Colonic mucosa (tissue), 4 donors: Measurements from ENCODE around the gene PALB2. TPM values are rescaled to one million over a fixed set of nuclear protein-coding genes. Genes with fewer than 3 reads are reported as not detected.
A peak's percentile ranks its signal among the peaks of the same experiment; 100 is the strongest.

Experiments used
- DNase-seq: peaks from one replicate; pipeline ENCODE4 v3.0.0-alpha.2; 2020
- H3K27ac ChIP-seq: fragments of 200-600 bp; one replicate; pipeline ENCODE4 v1.8.0; 2021
- H3K27me3 ChIP-seq: fragments of 200-600 bp; one replicate; pipeline ENCODE4 v1.8.0; 2021
- H3K36me3 ChIP-seq: fragments of 200-600 bp; one replicate; pipeline ENCODE4 v1.8.0; 2021
- H3K4me1 ChIP-seq: fragments of 200-600 bp; one replicate; pipeline ENCODE4 v1.8.0; 2021; ENCODE audit warnings: mild to moderate bottlenecking
- H3K4me3 ChIP-seq: fragments of 200-600 bp; one replicate; pipeline ENCODE4 v1.8.0; 2021
- H3K9ac ChIP-seq, 2 donors: one replicate each; pipeline ENCODE4 v1.7.0; 2013; ENCODE audit warnings: control low read depth in 2 of 2, low read depth in 2 of 2, low read length in 2 of 2
- H3K9me3 ChIP-seq: fragments of 200-600 bp; one replicate; pipeline ENCODE4 v1.8.0; 2021
- CTCF ChIP-seq: fragments of 200-600 bp; IDR thresholded peaks from one replicate; pipeline ENCODE4 v1.8.0; 2022; ENCODE audit warnings: antibody characterized with exemption, mild to moderate bottlenecking
- intact Hi-C: fragments of 100-400 bp; cut with DNase I; formaldehyde crosslinking; loops from one replicate; pipeline ENCODE4 v1.14.1; 2022
- total RNA-seq, 2 donors: library from RNA; stranded (reverse); fragmentation: NEBNext Ultra II Directional in 1 of 2; extraction: Animal tissue kit (Norgen Biotek cat#: 25700) in 1 of 2; gene quantifications; one replicate each; pipeline ENCODE4 v1.2.1, GENCODE V29; 2021
- donor health status: healthy.
- donor health status: DM: no; HTN: no; CAD: no.
- donor health status: DM: no; HTN: no; CAD: no.

The PALB2 gene
- total RNA-seq, 2 donors from 2014 or later = 8.2 to 13.3 TPM

- Histone ChIP-seq H3K36me3 (no peaks in the 10 kb centered on the region), H3K27me3 (no peaks in the 10 kb centered on the region), H3K4me1 (peaks cover 4% of the 10 kb centered on the region), H3K27ac (peak within 1 kb of the TSS; percentile 60), H3K9ac (peak within 1 kb of the TSS; percentile 64 to 95), H3K4me3 (peak within 1 kb of the TSS; percentile 96), H3K9me3 (no peaks in the 10 kb centered on the region)
- intact Hi-C loops = no loop called here
- peak; percentile 94 for DNase-seq
- peak; percentile 100 for TF ChIP-seq CTCF
These were observed 45.0 kb downstream of the PALB2 start, which contains the start of gene NDUFAB1 for GRCh38 chr16:23595951-23596720. Gene NDUFAB1 (minus strand): TSS chr16:23596316. CDS start chr16:23596290, 26 bp downstream.

GRCh38 chr16:23595246-23595950 lies 45.7 kb downstream of the PALB2 start:
- Histone ChIP-seq H3K27me3 (no peaks in the 10 kb centered on the region), H3K4me3 (peak overlapping the region; percentile 96), H3K9me3 (no peaks in the 10 kb centered on the region), H3K36me3 (no peaks in the 10 kb centered on the region), H3K27ac (peak overlapping the region; percentile 60), H3K4me1 (peaks cover 4% of the 10 kb centered on the region), H3K9ac (peak overlapping the region; percentile 64 to 95)
- TF ChIP-seq CTCF = no peak
- DNase-seq = peak; percentile 48
- intact Hi-C loops = no loop called here

GRCh38 chr16:23594186-23594585 lies 46.9 kb downstream of the PALB2 start:
- H3K27ac ChIP-seq = no peak overlapping the region

GRCh38 chr16:23590181-23590580 lies 50.9 kb downstream of the PALB2 start:
- Histone ChIP-seq H3K9ac (no peak overlapping the region), H3K27ac (no peak overlapping the region), H3K4me3 (no peak overlapping the region), H3K9me3 (no peaks in the 10 kb centered on the region), H3K27me3 (no peaks in the 10 kb centered on the region), H3K4me1 (peaks cover 2% of the 10 kb centered on the region), H3K36me3 (peaks cover 18% of the 10 kb centered on the region)
- DNase-seq = no peak
- intact Hi-C loops = no loop called here
- TF ChIP-seq CTCF = no peak

More at GRCh38 chr16:23594186-23594585, 46.9 kb downstream of the PALB2 start:
- Histone ChIP-seq H3K9ac (no peak overlapping the region), H3K36me3 (peaks cover 5% of the 10 kb centered on the region), H3K9me3 (no peaks in the 10 kb centered on the region), H3K4me3 (no peak overlapping the region), H3K27me3 (no peaks in the 10 kb centered on the region), H3K4me1 (peaks cover 4% of the 10 kb centered on the region)
- no peak for TF ChIP-seq CTCF
- DNase-seq = no peak
- intact Hi-C loops = no loop called here

GRCh38 chr16:23587726-23588125 lies 53.4 kb downstream of the PALB2 start:
- no peaks in the 10 kb centered on the region for H3K4me1 ChIP-seq
- H3K9me3 ChIP-seq = no peaks in the 10 kb centered on the region
- intact Hi-C loops = no loop called here
- TF ChIP-seq CTCF = no peak
- H3K9ac ChIP-seq = no peak overlapping the region
- H3K27ac ChIP-seq = no peak overlapping the region
- DNase-seq = no peak
- no peak overlapping the region for H3K4me3 ChIP-seq
- H3K36me3 ChIP-seq = peaks cover 18% of the 10 kb centered on the region
- H3K27me3 ChIP-seq = no peaks in the 10 kb centered on the region
